ENCODE measurements around the gene NOS1.
"Not testable (repeated sequence)": the region's sequence is repeated elsewhere in the genome, so short reads cannot be mapped to it uniquely, and the experiment has no call there.

NOS1 gene

GRCh38 chr12:117226505-117226904, 134.9 kb downstream of the NOS1 start:
- Mint-ChIP-seq H3K4me3 (no peak overlapping the region), H3K4me1 (no peaks in the 10 kb centered on the region), H3K9me3 (no peaks in the 10 kb centered on the region), H3K27me3 (peaks cover 14% of the 10 kb centered on the region), H3K27ac (no peak overlapping the region)
- ATAC-seq (no peak), DNase-seq (no peak)

- peaks cover 19% of the 10 kb centered on the region for H3K27me3 Mint-ChIP-seq
- no peak overlapping the region for H3K27ac Mint-ChIP-seq
- H3K9me3 Mint-ChIP-seq = no peaks in the 10 kb centered on the region
- ATAC-seq (no peak), DNase-seq (no peak)
- H3K4me3 Mint-ChIP-seq = no peak overlapping the region
- no peaks in the 10 kb centered on the region for H3K4me1 Mint-ChIP-seq
Measured at GRCh38 chr12:117225179-117225578, 136.2 kb downstream of the NOS1 start.

- H3K27me3 Mint-ChIP-seq = peaks cover 14% of the 10 kb centered on the region
- H3K4me3 Mint-ChIP-seq, H3K4me1 Mint-ChIP-seq, H3K27ac Mint-ChIP-seq, DNase-seq, H3K9me3 Mint-ChIP-seq, ATAC-seq: not testable (repeated sequence)
Measured at GRCh38 chr12:117220947-117221346, 140.5 kb downstream of the NOS1 start.

GRCh38 chr12:117218149-117218548, 143.3 kb downstream of the NOS1 start:
- Mint-ChIP-seq H3K27me3 (peaks cover 14% of the 10 kb centered on the region), H3K4me1 (no peaks in the 10 kb centered on the region), H3K27ac (no peak overlapping the region), H3K4me3 (no peak overlapping the region), H3K9me3 (no peaks in the 10 kb centered on the region)
- DNase-seq (no peak), ATAC-seq (no peak)

- ATAC-seq (no peak), DNase-seq (no peak)
- Mint-ChIP-seq H3K27ac (no peak overlapping the region), H3K9me3 (no peaks in the 10 kb centered on the region), H3K27me3 (peaks cover 15% of the 10 kb centered on the region), H3K4me1 (no peaks in the 10 kb centered on the region), H3K4me3 (no peak overlapping the region)
Measured at GRCh38 chr12:117216686-117217085, 144.7 kb downstream of the NOS1 start.

- Mint-ChIP-seq H3K4me1 (no peaks in the 10 kb centered on the region), H3K27ac (no peak overlapping the region), H3K9me3 (no peaks in the 10 kb centered on the region), H3K4me3 (no peak overlapping the region), H3K27me3 (peaks cover 15% of the 10 kb centered on the region)
- no peak for DNase-seq
- no peak for ATAC-seq
Measured at GRCh38 chr12:117214797-117215196, 146.6 kb downstream of the NOS1 start.

- Mint-ChIP-seq H3K4me1 (no peaks in the 10 kb centered on the region), H3K9me3 (no peaks in the 10 kb centered on the region), H3K27ac (no peak overlapping the region), H3K27me3 (peaks cover 12% of the 10 kb centered on the region), H3K4me3 (no peak overlapping the region)
- no peak for DNase-seq
- ATAC-seq = no peak
Measured at GRCh38 chr12:117213295-117213808, 148.1 kb downstream of the NOS1 start.

- no peak overlapping the region for H3K27ac Mint-ChIP-seq
- H3K4me1 Mint-ChIP-seq = no peaks in the 10 kb centered on the region
- DNase-seq = peak; percentile 56 to 62
- no peaks in the 10 kb centered on the region for H3K9me3 Mint-ChIP-seq
- ATAC-seq = peak; percentile 67
- peaks cover 18% of the 10 kb centered on the region for H3K27me3 Mint-ChIP-seq
- no peak overlapping the region for H3K4me3 Mint-ChIP-seq
Measured at GRCh38 chr12:117212563-117213190, 148.7 kb downstream of the NOS1 start.

GRCh38 chr12:117210266-117210918, 151.0 kb downstream of the NOS1 start:
- DNase-seq = no peak
- peaks cover 27% of the 10 kb centered on the region for H3K27me3 Mint-ChIP-seq
- no peak for ATAC-seq
- no peaks in the 10 kb centered on the region for H3K9me3 Mint-ChIP-seq
- no peak overlapping the region for H3K4me3 Mint-ChIP-seq
- no peaks in the 10 kb centered on the region for H3K4me1 Mint-ChIP-seq
- H3K27ac Mint-ChIP-seq = no peak overlapping the region

GRCh38 chr12:117209626-117210025, 151.8 kb downstream of the NOS1 start:
- H3K9me3 Mint-ChIP-seq = no peaks in the 10 kb centered on the region
- ATAC-seq = no peak
- H3K27me3 Mint-ChIP-seq = peaks cover 35% of the 10 kb centered on the region
- H3K27ac Mint-ChIP-seq = no peak overlapping the region
- no peak overlapping the region for H3K4me3 Mint-ChIP-seq
- H3K4me1 Mint-ChIP-seq = no peaks in the 10 kb centered on the region
- no peak for DNase-seq

- no peak overlapping the region for H3K27ac Mint-ChIP-seq
- no peaks in the 10 kb centered on the region for H3K9me3 Mint-ChIP-seq
- DNase-seq (no peak), ATAC-seq (no peak)
- H3K27me3 Mint-ChIP-seq = peaks cover 35% of the 10 kb centered on the region
- H3K4me1 Mint-ChIP-seq = no peaks in the 10 kb centered on the region
- no peak overlapping the region for H3K4me3 Mint-ChIP-seq
Measured at GRCh38 chr12:117208811-117209455, 152.5 kb downstream of the NOS1 start.

- Mint-ChIP-seq H3K4me3 (no peak overlapping the region), H3K4me1 (no peaks in the 10 kb centered on the region), H3K9me3 (no peaks in the 10 kb centered on the region), H3K27me3 (peaks cover 35% of the 10 kb centered on the region), H3K27ac (peak overlapping the region in 1 of 2 donors; percentile 40)
- ATAC-seq (no peak), DNase-seq (no peak)
Measured at GRCh38 chr12:117208206-117208605, 153.2 kb downstream of the NOS1 start.

- peaks cover 37% of the 10 kb centered on the region for H3K27me3 Mint-ChIP-seq
- DNase-seq (no peak), ATAC-seq (no peak)
- peak overlapping the region in 1 of 2 donors; percentile 40 for H3K27ac Mint-ChIP-seq
- H3K4me3 Mint-ChIP-seq = no peak overlapping the region
- no peaks in the 10 kb centered on the region for H3K4me1 Mint-ChIP-seq
- H3K9me3 Mint-ChIP-seq = no peaks in the 10 kb centered on the region
Measured at GRCh38 chr12:117207675-117208074, 153.8 kb downstream of the NOS1 start.

- no peaks in the 10 kb centered on the region for H3K9me3 Mint-ChIP-seq
- no peak overlapping the region for H3K4me3 Mint-ChIP-seq
- DNase-seq (no peak), ATAC-seq (no peak)
- peaks cover 36% of the 10 kb centered on the region for H3K27me3 Mint-ChIP-seq
- H3K27ac Mint-ChIP-seq = no peak overlapping the region
- no peaks in the 10 kb centered on the region for H3K4me1 Mint-ChIP-seq
Measured at GRCh38 chr12:117202556-117202955, 158.9 kb downstream of the NOS1 start.

- peaks cover 30% of the 10 kb centered on the region for H3K27me3 Mint-ChIP-seq
Measured at GRCh38 chr12:117202033-117202432, 159.4 kb downstream of the NOS1 start.

More at GRCh38 chr12:117202033-117202432, 159.4 kb downstream of the NOS1 start:
- DNase-seq (no peak), ATAC-seq (no peak)
- H3K9me3 Mint-ChIP-seq = no peaks in the 10 kb centered on the region
- peak overlapping the region in 1 of 2 donors; percentile 51 for H3K27ac Mint-ChIP-seq
- H3K4me1 Mint-ChIP-seq = no peaks in the 10 kb centered on the region
- H3K4me3 Mint-ChIP-seq = no peak overlapping the region

Measured in stimulated activated naive CD8-positive, alpha-beta T cell treated with anti-CD3 and anti-CD28 coated beads, Interleukin-15, amount 100 ng/mL, for 72 hours (primary cell).